ENCODE data around the gene ITPR1.
"Not testable (repeated sequence)": the region's sequence is repeated elsewhere in the genome, so short reads cannot be mapped to it uniquely, and the experiment has no call there.

Gene ITPR1

DNA sequence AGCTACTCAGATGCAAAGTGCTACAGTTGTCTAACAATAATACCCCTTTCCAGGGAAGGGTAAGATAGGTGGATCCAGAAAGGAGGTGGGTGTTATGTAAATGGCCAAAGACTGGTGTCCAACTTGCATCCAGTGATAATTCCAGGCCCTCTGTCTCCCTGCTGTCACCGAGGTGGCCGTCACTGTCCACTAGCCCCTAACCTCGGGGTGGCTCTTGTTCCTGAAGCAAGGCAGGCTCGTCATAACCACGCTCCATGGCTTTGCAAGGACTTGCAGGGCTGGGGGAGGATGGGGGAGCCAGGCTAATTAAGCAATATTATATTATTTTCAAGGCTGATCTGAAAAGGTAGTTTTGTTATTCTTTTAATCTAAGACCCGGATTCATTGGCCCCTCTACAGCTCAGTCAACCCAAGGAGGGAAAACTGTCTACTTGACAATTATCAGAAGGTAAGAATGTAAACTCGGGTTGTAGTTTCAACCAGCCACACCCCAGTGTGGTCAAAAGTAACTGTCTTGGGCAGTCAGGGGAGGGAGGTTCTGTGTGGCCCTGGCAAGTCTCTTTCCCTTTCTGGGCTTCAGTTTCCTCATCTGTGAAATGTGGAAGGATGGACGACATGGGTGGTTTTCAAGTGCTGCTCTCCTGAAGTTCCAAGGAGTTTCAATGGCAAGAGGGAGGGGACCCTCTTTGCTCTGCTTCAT lies 266.0 kb downstream of the ITPR1 start:
- no peak for DNase-seq (ENCODE audit: low read depth)

DNA sequence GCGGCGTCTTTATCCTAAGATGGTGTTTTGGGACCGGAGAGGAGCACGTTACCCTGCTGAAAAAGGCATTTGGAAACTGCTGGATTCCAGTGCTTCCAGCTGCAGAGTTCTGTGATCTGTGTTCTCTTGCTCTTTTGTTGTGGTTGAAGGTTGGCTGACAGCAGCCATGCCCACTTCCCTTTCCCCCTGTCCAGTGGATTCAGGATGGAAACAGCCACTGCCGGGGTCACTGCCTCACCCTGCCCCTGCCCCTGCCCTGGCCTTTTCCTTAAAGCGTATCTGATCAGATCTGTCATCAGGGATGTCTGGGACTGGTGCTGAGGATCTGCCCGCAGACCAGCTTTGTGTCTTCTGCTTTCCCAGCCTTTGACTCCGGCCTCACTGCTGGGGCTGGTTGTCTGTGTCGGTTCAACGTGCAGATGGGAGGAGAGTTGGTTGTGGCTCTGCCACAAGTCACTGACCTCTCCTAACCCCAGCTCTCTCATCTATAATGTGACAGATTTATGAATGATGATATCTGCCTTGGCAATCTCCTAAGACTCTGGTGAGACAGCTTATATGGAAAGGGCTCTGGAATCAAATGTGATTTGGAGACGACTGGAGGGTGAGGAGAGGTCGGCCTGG lies 266.7 kb downstream of the ITPR1 start:
- no peak for DNase-seq (ENCODE audit: low read depth)

DNA sequence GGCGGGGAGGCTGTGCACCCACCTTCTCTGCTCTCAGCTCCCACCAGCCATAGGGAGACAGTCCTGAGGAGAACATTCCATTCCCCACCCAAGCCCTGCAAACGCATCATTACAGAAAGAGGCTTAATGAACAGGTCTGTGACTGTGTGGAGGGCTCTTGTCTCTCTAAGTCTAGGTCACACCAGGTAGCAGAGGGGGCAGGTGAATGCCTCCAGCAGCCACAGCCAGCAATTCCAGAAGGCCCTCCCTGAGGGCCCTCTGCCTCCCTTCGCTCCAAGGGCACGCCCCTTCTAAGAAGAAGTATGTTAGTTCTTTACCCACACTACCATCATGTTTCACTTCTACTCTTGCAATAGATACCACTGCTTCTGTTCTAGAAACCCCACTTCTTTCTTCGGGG lies 268.6 kb downstream of the ITPR1 start:
- DNase-seq (ENCODE audit: low read depth), result no peak

DNA sequence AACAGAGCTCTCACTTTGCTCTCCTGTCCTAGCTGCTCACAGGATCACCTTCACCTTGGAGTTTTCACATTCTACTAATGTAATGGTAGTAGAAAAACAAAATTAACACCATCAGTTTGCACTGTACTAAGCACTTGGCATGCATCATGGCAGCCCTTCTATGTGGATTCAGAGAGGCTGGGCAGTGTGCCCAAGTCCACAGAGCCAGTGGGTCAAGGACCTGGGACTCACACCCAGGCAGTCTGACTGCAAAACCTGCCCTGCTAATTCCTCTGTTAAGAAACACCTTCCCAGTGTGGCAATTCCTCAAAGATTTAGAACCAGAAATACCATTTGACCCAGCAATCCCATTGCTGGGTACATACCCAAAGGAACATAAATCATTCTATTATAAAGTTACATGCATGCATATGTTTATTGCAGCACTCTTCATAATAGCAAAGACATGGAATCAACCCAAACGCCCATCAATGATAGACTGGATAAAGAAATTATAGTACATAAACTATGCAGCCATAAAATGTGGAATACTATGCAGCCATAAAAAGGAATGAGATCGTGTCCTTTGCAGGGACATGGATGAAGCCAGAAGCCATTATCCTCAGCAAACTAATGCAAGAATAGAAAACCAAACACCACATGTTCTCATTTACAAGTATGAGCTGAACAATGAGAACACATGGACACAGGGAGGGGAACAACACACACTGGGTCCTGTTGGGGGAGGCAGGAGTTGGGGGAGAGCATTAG lies 269.5 kb downstream of the ITPR1 start:
- DNase-seq (ENCODE audit: low read depth), result not testable (repeated sequence)

DNA sequence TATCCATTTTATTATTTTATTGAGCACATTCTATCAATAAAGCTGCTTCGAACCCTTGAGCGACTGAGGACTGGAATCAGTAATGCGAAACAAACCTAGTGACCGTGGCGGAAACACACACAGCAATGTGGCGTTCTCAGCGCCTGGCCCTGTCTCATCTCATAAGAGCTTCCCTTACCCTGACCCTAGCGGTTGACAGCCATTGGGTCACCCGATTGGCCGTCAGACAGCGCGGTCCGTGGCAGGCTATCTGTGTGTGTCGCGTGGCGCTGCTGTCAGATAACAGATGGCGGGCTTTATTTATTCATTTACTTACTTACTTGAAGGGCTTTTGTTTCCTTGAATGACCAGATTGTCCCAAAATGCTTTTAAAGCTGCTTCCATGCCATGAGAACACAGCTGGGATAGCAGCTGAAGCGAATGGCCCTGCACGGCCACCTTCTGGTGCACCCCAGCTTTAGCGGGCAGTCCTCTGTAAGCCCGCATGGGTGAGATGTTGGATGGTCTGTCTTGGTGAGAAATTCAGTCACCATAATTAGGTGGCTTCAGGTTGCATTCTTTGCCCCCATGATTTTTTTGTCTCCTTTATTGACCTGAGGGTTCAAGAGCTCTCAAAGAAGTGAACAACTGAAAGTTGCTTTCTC lies 270.6 kb downstream of the ITPR1 start:
- no peak for DNase-seq (ENCODE audit: low read depth)

DNA sequence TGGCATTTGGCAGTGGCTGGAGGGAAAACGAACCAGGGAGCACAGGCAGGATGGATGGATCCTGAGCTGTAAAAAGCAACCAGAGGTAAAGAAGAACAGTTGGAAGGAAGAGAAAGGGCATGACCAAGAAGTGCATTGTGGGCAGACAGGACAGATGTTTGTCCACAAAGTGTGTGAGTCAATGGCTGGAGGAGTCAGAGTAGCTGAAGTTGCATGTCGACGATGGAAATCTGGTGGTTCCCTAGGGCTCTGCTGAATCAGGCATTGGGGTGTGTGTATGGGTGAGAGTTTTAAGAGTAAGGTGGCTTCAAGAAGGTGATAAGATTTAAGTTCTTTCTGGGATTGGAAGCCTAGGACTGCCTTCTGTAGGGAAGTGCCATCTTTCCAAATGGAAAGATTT lies 272.1 kb downstream of the ITPR1 start:
- DNase-seq (ENCODE audit: low read depth), result no peak

DNA sequence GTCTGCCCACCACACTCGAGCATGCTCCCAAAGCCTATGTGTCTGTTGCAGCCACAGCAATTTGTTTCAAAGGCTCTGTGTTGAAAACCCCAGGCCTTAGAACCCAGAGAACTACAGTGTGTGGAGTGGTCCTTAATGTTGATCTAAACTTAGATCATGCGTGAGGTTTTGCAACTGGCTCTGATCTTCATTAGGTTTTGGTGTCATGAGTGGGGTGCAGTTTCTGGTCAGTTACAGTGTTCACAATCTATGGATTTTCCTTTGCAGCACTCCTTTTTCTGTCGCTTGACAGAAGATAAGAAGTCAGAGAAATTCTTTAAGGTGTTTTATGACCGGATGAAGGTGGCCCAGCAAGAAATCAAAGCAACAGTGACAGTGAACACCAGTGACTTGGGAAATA lies 273.1 kb downstream of the ITPR1 start:
- DNase-seq (ENCODE audit: low read depth), result no peak

DNA sequence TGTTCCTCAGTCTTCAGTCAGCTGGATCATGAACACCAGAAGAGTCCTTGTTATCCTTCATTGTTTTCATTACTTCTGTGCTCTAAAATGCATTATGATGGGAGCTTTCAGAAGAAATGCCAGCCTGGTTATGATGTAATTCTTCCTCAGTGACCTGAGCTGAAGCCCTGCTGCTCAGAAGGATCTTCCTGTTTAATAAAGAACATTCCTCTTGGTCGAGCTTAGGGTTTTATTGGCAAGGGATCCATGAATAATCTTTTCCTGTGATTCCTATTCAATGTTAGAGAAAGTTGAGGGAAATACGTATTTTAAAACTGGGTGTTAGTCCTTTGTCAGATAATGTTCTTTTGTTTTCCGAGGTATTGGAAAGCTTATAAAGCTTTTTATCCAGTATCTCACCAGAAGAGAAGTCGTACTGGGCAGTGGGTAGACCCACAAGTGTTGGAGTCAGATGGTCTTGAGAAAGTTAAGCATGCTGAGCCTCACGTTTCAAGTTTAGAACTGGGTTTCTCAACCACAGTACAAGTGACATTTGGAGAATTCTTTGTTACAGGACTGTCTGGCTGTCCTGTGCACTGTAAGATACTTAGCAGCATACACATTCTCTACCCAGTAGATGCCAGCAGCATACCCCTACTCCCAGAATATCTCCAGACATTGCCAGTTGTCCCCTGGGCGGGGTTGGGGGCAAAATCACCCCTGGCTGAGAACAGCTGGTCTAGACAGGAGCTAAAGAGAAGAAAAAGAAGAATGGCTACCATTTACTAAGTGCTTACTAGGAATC lies 273.8 kb downstream of the ITPR1 start:
- no peak for DNase-seq (ENCODE audit: low read depth)

DNA sequence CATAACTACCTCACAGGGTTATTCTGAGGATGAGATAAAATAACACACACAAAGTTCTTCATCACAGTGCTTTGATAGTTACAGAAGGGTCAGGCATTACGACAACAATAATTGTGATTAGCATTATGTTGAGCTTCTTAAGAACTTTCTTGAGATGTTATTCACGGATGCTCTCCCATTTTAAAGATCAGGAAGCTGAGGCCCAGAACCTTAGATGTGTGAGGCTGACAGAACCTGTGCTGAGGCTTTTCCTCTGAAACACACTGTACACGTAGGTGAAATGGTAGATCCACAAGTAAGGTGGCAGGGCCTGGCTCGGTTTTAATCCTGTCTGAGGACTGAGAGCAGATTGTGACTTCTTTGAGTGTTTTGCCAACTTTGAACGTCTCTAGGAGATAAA lies 274.9 kb downstream of the ITPR1 start:
- no peak for DNase-seq (ENCODE audit: low read depth)

DNA sequence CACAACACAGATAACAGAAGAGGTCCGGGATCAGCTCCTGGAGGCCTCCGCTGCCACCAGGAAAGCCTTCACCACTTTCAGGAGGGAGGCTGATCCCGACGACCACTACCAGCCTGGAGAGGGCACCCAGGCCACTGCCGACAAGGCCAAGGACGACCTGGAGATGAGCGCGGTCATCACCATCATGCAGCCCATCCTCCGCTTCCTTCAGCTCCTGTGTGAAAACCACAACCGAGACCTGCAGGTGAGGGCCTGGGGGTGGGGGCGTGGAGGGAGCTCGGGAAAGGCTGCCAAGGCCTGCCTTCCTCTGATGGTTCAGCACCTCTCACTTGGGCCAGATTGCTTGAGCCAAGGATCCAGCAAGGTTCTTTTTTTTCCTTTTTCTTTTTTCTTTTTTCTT lies 275.4 kb downstream of the ITPR1 start:
- no peak for DNase-seq (ENCODE audit: low read depth)

DNA sequence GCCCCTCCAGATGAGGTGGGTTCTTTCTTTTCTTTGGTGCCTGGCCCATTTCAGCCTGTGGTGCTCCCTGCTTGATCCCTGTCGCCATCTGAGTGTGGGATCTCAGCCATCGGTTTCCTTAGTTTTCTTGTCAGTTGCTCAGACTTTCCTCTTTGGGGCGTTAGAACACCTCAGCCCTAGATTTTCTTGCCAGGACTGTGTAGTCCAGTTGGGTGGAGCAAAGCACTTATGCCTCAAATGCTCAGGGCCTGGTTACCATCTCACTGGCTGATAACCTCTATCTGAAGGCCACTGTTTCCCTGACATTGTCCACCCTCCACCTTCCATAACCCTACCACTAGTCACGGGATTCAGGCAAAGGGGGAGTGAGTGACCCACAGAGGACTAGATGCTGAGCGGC lies 277.4 kb downstream of the ITPR1 start:
- DNase-seq (ENCODE audit: low read depth), result no peak

DNA sequence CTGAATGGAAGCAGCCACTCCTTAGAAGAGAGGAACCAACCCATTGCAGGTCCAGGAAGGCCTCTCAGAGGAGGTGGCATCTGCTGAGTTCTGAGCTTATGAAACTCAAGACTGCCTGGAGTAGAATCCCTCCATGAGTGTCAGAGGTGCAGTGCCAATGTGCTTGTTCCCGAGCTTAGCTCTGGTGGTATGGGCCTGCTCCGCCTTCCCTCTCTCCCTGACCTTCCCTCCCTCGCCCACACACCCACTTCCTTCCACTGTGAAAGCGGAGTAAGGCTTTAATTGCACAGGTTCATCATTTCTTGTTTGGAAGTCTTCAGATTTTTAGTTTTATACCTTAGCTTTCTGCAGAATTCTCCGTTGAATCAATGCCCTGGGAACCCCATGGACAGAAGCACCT lies 278.1 kb downstream of the ITPR1 start:
- DNase-seq (ENCODE audit: low read depth), result no peak

DNA sequence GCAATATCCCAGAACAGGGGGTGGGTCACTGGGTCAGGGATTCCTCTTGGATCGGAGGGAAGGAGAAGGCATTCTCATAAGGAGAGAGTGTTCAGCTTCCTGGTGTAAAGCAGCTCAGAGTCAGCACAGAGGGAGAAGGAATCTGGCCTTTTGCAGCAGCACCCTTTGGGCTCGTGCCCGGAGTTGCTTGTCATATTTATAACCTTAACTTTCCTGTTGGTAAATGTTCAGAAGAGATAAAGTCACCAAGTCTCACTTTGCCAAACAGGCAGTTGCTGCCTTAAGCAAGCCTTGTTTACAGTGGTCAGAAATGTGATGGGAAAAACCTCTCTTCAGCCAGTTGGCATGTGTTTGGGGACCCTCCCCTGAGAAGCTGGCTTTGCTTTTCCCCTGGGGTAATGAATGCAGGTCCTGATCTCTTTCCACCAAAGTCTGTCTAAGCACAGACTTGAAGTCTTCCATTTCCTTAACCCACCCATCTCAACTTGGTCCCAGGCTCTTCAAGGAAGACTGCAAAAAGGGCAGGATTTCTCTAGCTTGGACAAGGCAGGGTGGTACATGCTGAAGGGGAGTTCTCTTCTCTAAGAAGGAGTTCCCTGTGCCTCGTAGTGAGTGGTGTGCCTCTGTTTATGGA lies 279.1 kb downstream of the ITPR1 start:
- DNase-seq (ENCODE audit: low read depth), result no peak

DNA sequence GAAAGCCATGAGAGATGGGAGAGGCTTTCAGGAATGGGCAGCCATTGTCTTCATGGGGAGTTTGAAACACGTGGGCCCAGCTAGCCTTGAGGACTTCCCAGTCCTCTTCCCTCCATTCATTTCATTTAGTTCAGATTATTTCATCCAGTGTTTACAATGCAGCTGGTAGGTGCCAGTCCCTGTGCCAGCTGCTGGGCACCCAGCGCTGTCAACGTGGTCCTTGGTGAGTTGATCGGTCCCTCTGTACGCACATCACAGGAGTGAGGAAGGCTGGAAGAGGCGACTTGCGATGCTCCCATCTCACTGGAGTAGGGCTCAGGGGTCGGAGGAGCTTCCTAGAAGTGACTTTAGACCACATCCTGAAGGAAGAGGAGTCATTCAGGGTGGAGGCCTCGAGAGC lies 279.7 kb downstream of the ITPR1 start:
- no peak for DNase-seq (ENCODE audit: low read depth)

DNA sequence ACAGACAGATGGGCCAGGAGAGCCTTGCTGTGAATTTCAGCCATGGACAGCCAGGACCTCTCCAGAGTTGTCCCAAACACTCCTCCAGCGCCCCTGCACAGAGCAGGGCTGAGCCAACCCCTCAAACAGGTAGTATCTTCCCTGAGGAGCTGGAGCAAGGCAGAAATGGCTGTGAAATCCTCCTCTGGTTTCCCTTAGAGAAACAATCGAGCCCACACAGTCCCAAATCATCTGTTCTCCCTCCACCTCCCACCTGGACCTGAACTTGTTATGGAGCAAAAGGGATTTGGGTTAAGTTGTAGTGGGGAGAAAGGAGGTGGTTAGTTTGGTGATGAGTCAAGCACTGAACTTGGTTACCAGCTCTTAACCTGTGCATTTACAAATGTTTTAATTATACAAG lies 280.4 kb downstream of the ITPR1 start:
- no peak for DNase-seq (ENCODE audit: low read depth)

DNA sequence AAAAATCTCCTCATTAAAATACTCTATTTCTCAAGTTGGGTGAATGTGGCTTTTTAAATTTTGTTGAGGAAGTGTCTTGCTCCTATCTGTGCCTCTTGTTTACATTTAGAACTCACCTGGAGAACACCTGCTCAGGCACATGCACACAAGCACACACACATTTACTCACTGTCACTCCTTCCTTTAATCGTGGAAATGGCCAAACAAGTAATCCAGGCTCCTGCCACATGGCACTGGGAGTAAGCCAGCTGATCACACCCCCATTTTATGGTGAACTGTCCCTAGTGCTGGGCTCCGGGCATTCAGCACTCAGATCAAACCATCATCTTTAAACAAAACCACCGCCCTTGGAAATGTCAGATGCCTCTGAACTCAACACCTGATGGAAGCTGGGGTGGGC lies 281.4 kb downstream of the ITPR1 start:
- DNase-seq (ENCODE audit: low read depth), result no peak

DNA sequence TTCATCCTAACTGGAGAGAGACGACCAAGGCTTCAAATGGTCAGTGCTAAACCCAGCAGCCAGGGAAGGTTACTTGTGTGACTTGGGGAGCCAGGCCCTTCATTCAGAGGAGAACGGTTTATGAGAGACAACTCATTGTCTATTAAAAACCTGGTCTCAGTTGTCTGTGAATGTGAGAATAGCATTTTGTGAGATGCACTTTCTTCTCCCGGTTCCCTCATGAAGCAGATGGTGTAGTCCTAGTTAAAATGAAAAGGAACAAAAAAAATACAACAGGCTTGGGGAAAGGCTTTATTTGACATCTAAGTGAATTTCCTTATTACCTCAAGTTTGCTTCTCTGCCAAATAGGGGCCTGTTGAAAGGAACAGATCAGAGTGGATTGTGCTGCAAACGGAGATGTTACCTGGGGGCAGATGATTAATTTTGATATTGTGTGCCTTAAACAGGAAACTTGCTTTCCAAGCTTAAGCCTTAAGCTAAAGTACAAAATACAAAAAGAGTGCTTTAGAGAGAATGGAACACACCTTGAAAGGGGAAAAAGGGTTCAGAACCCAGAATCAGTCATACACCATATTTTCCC lies 283.3 kb downstream of the ITPR1 start:
- DNase-seq (ENCODE audit: low read depth), result no peak

DNA sequence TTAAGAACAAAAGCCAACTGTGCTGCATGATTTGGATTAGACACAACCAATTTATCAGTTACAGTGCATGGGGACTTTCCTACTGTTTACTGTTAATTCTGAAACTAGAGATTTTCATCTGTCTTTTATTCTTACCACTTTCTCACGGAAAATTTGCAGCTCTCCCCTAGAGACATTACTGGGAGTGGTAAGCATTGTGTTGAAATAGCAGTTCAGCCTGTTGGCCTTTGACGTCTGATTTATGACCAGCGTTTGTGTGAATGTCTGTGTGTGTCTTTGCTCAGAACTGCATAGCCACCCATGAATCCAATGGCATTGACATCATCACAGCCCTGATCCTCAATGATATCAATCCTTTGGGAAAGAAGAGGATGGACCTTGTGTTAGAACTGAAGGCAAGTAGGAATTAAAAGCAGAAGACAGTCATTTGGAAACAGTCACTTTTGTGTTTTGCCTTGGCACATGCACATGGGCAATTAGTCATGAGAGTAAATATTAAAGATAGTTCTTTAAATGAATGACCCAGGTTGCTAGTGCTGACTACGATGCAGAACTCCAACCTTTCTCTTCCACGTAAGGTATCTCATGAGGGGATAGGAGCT lies 283.9 kb downstream of the ITPR1 start:
- no peak for DNase-seq (ENCODE audit: low read depth)

DNA sequence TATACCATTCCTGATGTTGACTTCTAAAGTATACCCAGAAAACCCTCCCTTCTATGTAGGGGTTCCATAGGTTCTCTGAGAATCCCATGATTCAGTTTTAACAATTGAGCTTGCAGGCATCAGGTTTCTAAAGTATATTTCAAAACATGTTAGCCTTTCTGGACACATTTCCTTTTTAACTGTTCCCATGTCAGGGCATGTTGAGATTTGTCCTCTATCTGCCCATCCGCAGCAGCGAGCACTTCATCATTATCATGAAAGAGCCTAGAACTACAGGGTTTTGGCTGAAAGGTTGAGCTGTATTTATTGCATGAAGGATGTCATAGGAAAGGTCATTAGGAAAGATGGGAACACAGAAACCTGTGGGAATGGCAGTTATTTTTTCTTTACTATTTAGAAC lies 285.0 kb downstream of the ITPR1 start:
- DNase-seq (ENCODE audit: low read depth), result no peak

DNA sequence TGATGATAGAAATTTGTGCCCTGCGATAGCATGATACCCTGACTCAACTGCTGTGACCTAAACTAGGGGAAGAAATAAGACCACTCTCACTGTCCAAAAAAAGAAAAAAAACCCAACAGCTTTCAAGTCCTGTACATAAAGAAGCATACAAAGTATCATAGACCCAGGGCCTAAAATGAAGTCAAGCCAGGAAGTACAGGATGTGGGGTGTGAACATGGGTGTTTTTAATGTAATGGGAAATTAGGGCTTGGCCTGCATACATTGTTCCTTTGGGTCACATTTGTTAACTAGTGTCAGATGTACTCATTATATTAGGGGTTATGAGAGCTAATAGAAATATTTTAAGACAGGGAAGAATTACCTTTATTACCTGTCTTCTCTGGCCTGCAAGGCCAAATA lies 285.6 kb downstream of the ITPR1 start:
- no peak for DNase-seq (ENCODE audit: low read depth)

DNA sequence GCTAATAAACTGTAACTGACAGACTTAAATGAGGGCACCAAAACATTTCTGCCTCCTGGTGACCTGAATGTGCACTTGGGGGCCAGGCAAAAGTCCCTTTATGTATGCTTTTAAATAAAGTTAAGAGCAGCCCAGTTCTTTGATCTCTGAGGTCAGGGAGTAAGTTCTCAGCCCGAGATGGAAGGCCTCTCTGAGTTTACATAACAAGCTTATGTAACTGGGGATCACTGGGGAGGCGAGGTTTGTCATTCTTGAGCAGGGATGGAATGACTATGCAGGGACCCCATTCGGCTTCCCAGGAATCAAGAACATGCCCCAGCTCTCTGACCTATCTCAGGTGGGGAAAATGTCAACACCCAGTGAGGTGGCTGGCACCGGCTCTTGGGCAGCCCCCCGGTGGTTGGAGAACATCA lies 287.4 kb downstream of the ITPR1 start:
- no peak for DNase-seq (ENCODE audit: low read depth)

Data from stimulated activated CD8-positive, alpha-beta memory T cell treated with anti-CD3 and anti-CD28 coated beads, Interleukin-15, amount 100 ng/mL, for 24 hours (primary cell).